Activated T-cell treated with anti-CD3 and anti-CD28 coated beads, Interleukin-2, amount 50 U/mL, for 72 hours (primary cell): Measurements from ENCODE around the gene MICAL3. TPM values are rescaled to one million over a fixed set of nuclear protein-coding genes. Genes with fewer than 3 reads are reported as not detected.

Experiments used
- ATAC-seq, 2 donors: fragments of 150-1000 bp; cut with Tn5 transposase; replicated peaks in 1 of 2; 2 replicates each; pipeline ENCODE4 v1.10.0; 2021; ENCODE audit warnings: moderate library complexity in 2 of 2, mild to moderate bottlenecking in 1 of 2
- DNase-seq, 2 donors: peaks; one replicate each; pipeline ENCODE4 v3.0.0; 2021 to 2022; ENCODE audit warnings: mixed read lengths in 1 of 2
- H3K27ac Mint-ChIP-seq: one replicate; pipeline ENCODE4 v1.8.0; 2022; ENCODE audit warnings: mild to moderate bottlenecking, moderate library complexity, mixed read lengths
- H3K27me3 Mint-ChIP-seq: one replicate; pipeline ENCODE4 v1.8.0; 2022; ENCODE audit warnings: low read depth, mixed read lengths
- H3K36me3 Mint-ChIP-seq, 2 donors: one replicate each; pipeline ENCODE4 v1.8.0; 2022; ENCODE audit warnings: mixed read lengths in 2 of 2, mild to moderate bottlenecking in 1 of 2; ENCODE audit not compliant: insufficient read depth in 2 of 2
- H3K4me1 Mint-ChIP-seq: one replicate; pipeline ENCODE4 v1.8.0; 2022; ENCODE audit warnings: low read depth, mixed read lengths
- H3K4me3 Mint-ChIP-seq, 2 donors: one replicate each; pipeline ENCODE4 v1.8.0; 2022; ENCODE audit warnings: mild to moderate bottlenecking in 2 of 2, mixed read lengths in 2 of 2, moderate library complexity in 2 of 2
- H3K9me3 Mint-ChIP-seq, 2 donors: one replicate each; pipeline ENCODE4 v1.8.0; 2022; ENCODE audit warnings: mixed read lengths in 2 of 2
- total RNA-seq, 2 donors: library from RNA; stranded (reverse); gene quantifications; one replicate each; pipeline ENCODE4 v1.2.3, GENCODE V29; 2022

The MICAL3 gene
- total RNA-seq, 2 donors from 2014 or later = 17.9 to 26.0 TPM

GRCh38 chr22:17860220-17860965, 164.0 kb downstream of the MICAL3 start:
- Mint-ChIP-seq H3K27me3 (no peaks in the 10 kb centered on the region), H3K27ac (no peak overlapping the region), H3K4me3 (no peak overlapping the region), H3K36me3 (no peaks in the 10 kb centered on the region), H3K4me1 (no peaks in the 10 kb centered on the region), H3K9me3 (no peaks in the 10 kb centered on the region)
- ATAC-seq = no peak
- DNase-seq = no peak

- no peaks in the 10 kb centered on the region for H3K27me3 Mint-ChIP-seq
- no peaks in the 10 kb centered on the region for H3K4me1 Mint-ChIP-seq
- ATAC-seq (no peak), DNase-seq (no peak)
- no peaks in the 10 kb centered on the region for H3K36me3 Mint-ChIP-seq
- H3K27ac Mint-ChIP-seq = no peak overlapping the region
- H3K9me3 Mint-ChIP-seq = no peaks in the 10 kb centered on the region
- H3K4me3 Mint-ChIP-seq = no peak overlapping the region
These were observed 166.3 kb downstream of the MICAL3 start for GRCh38 chr22:17858033-17858432.

DNA sequence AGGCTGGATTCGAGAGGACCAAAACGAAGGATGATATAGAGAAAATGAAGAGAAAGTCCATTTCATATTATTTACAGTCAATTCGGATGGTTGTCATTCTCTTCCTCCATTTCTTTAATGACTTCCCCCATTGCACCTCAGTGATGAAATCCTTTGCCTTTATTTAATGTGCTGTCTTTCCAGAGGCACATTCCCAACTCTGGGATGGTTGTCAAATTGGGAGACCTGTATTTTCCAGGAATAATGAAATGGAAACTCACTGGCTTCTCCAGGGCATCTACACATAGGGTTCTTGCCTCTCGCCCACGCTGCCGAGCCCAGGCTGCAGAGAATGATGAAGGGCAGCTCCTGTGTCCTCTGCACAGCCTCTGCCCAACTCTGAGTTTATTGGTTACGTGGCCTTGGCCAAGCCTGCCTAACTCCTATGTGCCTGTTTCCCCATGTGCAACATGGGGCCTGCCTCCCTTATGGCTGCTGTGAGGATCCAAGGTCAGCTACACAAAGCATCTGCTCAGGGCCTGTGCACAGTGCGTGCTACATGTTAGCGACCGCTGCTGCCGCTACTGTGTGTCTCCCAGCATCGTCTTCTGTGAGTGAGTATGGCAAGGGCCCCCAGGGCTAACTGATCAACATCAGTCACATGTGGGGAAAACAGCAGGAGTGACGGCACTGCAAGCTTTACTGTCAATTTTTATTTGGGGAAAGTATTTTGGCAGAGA, 168.6 kb downstream of the MICAL3 start:
- no peak for ATAC-seq
- Mint-ChIP-seq H3K4me3 (no peak overlapping the region), H3K4me1 (no peaks in the 10 kb centered on the region), H3K9me3 (no peaks in the 10 kb centered on the region), H3K36me3 (no peaks in the 10 kb centered on the region), H3K27me3 (no peaks in the 10 kb centered on the region), H3K27ac (no peak overlapping the region)
- no peak for DNase-seq

DNA sequence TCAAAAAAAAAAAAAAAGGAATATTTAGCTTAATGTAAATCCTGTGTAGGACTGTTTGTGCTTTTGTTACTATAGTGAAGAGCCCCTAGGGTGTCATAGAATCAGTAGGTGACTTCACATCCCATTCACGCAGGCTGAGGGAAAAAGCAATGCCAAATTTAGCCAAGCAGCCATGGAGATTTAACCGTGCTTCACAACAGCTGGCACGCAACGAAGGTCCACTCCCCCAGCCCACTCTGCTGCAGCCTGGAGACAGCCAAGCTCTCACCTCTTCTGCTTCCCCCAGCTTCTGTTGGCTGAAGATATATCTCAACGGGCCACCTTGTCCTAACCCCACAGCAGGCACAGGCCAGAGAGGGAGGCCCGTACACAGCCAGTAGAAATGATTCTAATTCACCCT, 171.3 kb downstream of the MICAL3 start:
- no peaks in the 10 kb centered on the region for H3K27me3 Mint-ChIP-seq
- H3K27ac Mint-ChIP-seq = no peak overlapping the region
- H3K4me3 Mint-ChIP-seq = no peak overlapping the region
- DNase-seq (no peak), ATAC-seq (no peak)
- no peaks in the 10 kb centered on the region for H3K9me3 Mint-ChIP-seq
- H3K36me3 Mint-ChIP-seq = peaks cover 0 to 1% of the 10 kb centered on the region in 2 donors
- H3K4me1 Mint-ChIP-seq = no peaks in the 10 kb centered on the region

DNA sequence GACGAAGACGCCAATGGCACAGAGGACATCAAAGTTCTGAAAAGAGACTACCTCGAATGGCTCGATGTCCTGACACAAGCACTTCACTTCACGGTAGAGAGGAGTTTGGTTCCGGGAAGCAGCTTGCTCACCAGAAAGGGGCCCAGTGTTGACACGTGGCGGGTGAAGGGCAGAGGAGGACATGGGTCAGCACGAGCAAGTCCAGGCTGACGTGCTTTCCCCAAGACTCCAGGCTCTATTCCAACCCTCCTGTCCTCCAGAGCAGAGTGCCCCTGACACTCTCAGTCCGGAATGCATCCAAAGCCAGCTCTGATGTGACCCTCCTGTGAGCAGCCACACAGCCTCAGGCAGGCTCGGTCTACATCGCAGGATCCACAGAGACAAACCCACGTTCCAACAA, 172.6 kb downstream of the MICAL3 start:
- no peaks in the 10 kb centered on the region for H3K4me1 Mint-ChIP-seq
- ATAC-seq = no peak
- no peak overlapping the region for H3K4me3 Mint-ChIP-seq
- no peak overlapping the region for H3K27ac Mint-ChIP-seq
- no peak for DNase-seq
- H3K36me3 Mint-ChIP-seq = peaks cover 0 to 1% of the 10 kb centered on the region in 2 donors
- no peaks in the 10 kb centered on the region for H3K9me3 Mint-ChIP-seq
- no peaks in the 10 kb centered on the region for H3K27me3 Mint-ChIP-seq

DNA sequence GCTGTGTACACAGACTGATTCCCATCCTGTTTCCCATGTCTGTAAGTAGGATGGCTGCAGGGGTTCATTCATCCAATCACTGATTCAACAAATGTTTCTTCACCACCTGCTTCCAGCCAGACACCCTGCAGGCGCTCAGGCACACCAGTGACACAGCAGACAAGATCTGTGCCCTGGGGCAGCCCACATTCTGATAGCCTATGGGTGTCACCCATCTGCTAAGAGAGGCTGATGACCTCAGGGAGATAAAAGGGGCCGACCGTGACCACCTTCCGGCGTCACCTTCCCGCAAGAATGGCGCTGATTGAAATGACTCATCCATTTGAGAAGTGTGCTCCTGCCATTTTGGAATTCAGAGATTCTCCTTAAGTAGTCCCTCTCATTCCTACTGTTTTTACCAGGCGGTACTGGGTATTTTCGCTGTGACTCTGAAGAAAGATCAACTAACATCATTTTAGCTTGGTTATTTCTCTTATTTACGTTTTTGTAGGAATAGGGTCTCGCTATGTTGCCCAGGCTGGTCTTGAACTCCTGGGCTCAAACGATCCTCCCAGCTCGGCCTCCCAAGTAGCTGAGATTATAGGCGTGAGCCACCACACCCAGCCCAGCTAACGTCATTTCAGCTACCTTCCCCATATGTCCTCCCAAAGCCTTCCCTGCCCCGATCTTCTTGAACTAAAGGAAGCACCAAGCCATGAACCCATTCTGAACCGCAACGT, 176.8 kb downstream of the MICAL3 start:
- Mint-ChIP-seq H3K4me1 (peaks cover 2% of the 10 kb centered on the region), H3K27ac (no peak overlapping the region)
- no peak for ATAC-seq

GRCh38 chr22:17846326-17846992, 177.9 kb downstream of the MICAL3 start:
- Mint-ChIP-seq H3K27me3 (no peaks in the 10 kb centered on the region), H3K9me3 (no peaks in the 10 kb centered on the region)

More for the DNA sequence above, 176.8 kb downstream of the MICAL3 start:
- no peak for DNase-seq
- Mint-ChIP-seq H3K4me3 (no peak overlapping the region), H3K9me3 (no peaks in the 10 kb centered on the region), H3K27me3 (no peaks in the 10 kb centered on the region), H3K36me3 (peaks cover 0 to 3% of the 10 kb centered on the region in 2 donors)

DNA sequence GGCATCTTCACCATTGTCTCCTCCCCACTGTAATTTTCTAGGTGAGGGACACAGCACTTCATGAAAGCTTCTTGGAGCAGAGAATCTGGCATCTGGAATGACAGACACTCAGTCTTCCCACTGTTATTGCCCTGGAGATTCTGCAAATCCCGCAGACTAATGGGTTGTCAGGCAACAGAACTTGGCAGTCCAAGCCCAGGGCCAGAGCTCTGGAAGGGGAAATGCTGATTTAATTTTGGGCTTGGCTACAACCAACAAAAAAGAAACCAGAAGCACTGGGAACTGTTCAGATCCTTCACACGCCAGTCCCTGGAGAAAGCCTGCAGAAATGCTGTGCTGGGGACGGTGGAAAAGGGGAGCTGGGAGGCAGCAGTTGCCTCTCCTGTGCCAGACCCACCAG, 178.6 kb downstream of the MICAL3 start:
- H3K9me3 Mint-ChIP-seq = no peaks in the 10 kb centered on the region
- no peak overlapping the region for H3K27ac Mint-ChIP-seq
- H3K4me1 Mint-ChIP-seq = peaks cover 4% of the 10 kb centered on the region
- no peak for DNase-seq
- H3K36me3 Mint-ChIP-seq = peaks cover 0 to 5% of the 10 kb centered on the region in 2 donors
- no peak overlapping the region for H3K4me3 Mint-ChIP-seq
- no peak for ATAC-seq
- no peaks in the 10 kb centered on the region for H3K27me3 Mint-ChIP-seq

More at GRCh38 chr22:17846326-17846992, 177.9 kb downstream of the MICAL3 start:
- H3K4me3 Mint-ChIP-seq = no peak overlapping the region
- peaks cover 4% of the 10 kb centered on the region for H3K4me1 Mint-ChIP-seq
- H3K36me3 Mint-ChIP-seq = peaks cover 0 to 4% of the 10 kb centered on the region in 2 donors
- ATAC-seq (no peak), DNase-seq (no peak)
- H3K27ac Mint-ChIP-seq = no peak overlapping the region

GRCh38 chr22:17845327-17845726, 179.0 kb downstream of the MICAL3 start:
- H3K9me3 Mint-ChIP-seq = no peaks in the 10 kb centered on the region
- ATAC-seq (no peak), DNase-seq (no peak)
- H3K27ac Mint-ChIP-seq = no peak overlapping the region
- H3K36me3 Mint-ChIP-seq = peaks cover 0 to 5% of the 10 kb centered on the region in 2 donors
- H3K27me3 Mint-ChIP-seq = no peaks in the 10 kb centered on the region
- H3K4me1 Mint-ChIP-seq = peaks cover 4% of the 10 kb centered on the region
- H3K4me3 Mint-ChIP-seq = no peak overlapping the region

DNA sequence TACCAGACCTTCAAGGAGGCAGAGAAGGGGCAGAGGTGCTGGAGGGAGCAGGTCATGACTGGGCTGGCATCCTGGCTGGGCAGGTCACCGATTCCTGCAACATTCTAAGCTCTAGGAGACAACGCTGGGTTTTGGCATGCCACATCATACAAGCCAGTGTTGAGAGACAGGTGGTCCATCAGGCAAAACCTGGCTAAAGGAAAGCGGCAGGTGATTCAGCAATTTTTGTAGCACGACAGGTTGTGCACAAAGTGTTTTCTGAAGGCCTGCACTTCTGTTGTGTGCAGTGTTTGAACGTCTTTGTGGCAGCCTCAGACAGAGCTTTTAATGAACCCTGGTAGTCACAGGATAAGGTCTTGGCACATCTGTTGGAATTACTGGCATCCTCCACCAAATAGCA, 180.2 kb downstream of the MICAL3 start:
- Mint-ChIP-seq H3K27ac (no peak overlapping the region), H3K36me3 (peaks cover 0 to 4% of the 10 kb centered on the region in 2 donors), H3K4me1 (peaks cover 4% of the 10 kb centered on the region), H3K4me3 (no peak overlapping the region), H3K9me3 (no peaks in the 10 kb centered on the region), H3K27me3 (no peaks in the 10 kb centered on the region)
- ATAC-seq (no peak), DNase-seq (no peak)

GRCh38 chr22:17842386-17842785, 182.0 kb downstream of the MICAL3 start:
- peaks cover 4% of the 10 kb centered on the region for H3K4me1 Mint-ChIP-seq
- no peaks in the 10 kb centered on the region for H3K27me3 Mint-ChIP-seq
- peak; percentile 65 to 85 for ATAC-seq
- H3K27ac Mint-ChIP-seq = no peak overlapping the region
- no peaks in the 10 kb centered on the region for H3K9me3 Mint-ChIP-seq
- H3K4me3 Mint-ChIP-seq = peak overlapping the region; percentile 32 to 40
- DNase-seq = peak; percentile 27 to 32
- H3K36me3 Mint-ChIP-seq = peaks cover 0 to 4% of the 10 kb centered on the region in 2 donors

DNA sequence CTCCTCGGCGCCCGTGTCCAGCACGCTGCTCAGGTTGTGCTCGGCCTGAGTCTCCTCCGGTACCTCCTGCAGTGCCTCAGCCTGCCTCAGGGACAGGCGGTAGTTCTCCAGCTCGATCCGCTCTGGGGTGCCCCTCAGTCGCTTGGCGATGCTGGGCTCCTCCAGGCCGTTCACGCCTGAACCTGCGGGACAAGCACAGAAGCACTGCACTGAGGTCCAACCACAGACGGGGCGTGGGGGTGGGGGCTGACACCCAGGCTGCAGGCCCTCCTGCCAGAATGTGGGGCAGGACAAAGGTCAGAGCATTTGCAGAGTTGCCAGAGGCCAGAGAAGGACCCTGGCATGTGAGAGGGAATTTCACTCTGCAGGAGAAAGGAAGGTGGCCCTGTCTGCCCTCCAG, 182.5 kb downstream of the MICAL3 start:
- ATAC-seq (no peak), DNase-seq (no peak)
- H3K9me3 Mint-ChIP-seq = no peaks in the 10 kb centered on the region
- no peak overlapping the region for H3K4me3 Mint-ChIP-seq
- H3K27ac Mint-ChIP-seq = no peak overlapping the region
- H3K4me1 Mint-ChIP-seq = peaks cover 4% of the 10 kb centered on the region
- H3K36me3 Mint-ChIP-seq = peaks cover 0 to 4% of the 10 kb centered on the region in 2 donors
- H3K27me3 Mint-ChIP-seq = no peaks in the 10 kb centered on the region
